Epithelial cell of proximal tubule (primary cell): ENCODE results near the gene ALDH16A1. TPM values are rescaled to one million over a fixed set of nuclear protein-coding genes. Genes with fewer than 3 reads are reported as not detected.

Experiments used
- DNase-seq: peaks from one replicate; pipeline ENCODE4 v3.0.0-alpha.2; 2011; ENCODE audit warnings: low read depth
- H3K4me3 ChIP-seq: 2 replicates; pipeline ENCODE4 v1.5.1; 2011; ENCODE audit warnings: low read depth, mild to moderate bottlenecking, low read length
- CTCF ChIP-seq: conservative IDR thresholded peaks from 2 replicates; pipeline ENCODE4 v1.5.1; 2012; ENCODE audit warnings: low read depth, mild to moderate bottlenecking, low read length
- total RNA-seq: library from RNA; depleted of rRNA; stranded (reverse); fragments of >200 nt; gene quantifications from 2 replicates; pipeline ENCODE4 v1.2.3, GENCODE V29; 2015

ALDH16A1 gene
- total RNA-seq, 1 donor from 2014 or later = 41.5 TPM

- DNase-seq = no peak
- no peak for TF ChIP-seq CTCF
- H3K4me3 ChIP-seq = no peak overlapping the region
Observed at GRCh38 chr19:49486232-49486631, 33.2 kb downstream of the ALDH16A1 start.

GRCh38 chr19:49486710-49487276 is 33.8 kb downstream of the ALDH16A1 start:
- no peak for TF ChIP-seq CTCF
- H3K4me3 ChIP-seq = peak overlapping the region; percentile 48

GRCh38 chr19:49487277-49488045 is 34.4 kb downstream of the ALDH16A1 start, which contains the start of gene RPL13A:
Gene RPL13A (plus strand): TSS chr19:49487608. CDS start chr19:49487630, 22 bp downstream.
- peak within 1 kb of the TSS; percentile 67 for H3K4me3 ChIP-seq
- no peak for TF ChIP-seq CTCF
- DNase-seq = peak; percentile 90

More at GRCh38 chr19:49486710-49487276, 33.8 kb downstream of the ALDH16A1 start:
- no peak for DNase-seq

GRCh38 chr19:49488046-49488862 is 35.2 kb downstream of the ALDH16A1 start:
- TF ChIP-seq CTCF = no peak
- no peak for DNase-seq
- H3K4me3 ChIP-seq = peak overlapping the region; percentile 67

- no peak for DNase-seq
- H3K4me3 ChIP-seq = peak overlapping the region; percentile 67
- no peak for TF ChIP-seq CTCF
Observed at GRCh38 chr19:49488863-49489537, 36.0 kb downstream of the ALDH16A1 start.

GRCh38 chr19:49489601-49490167 is 36.7 kb downstream of the ALDH16A1 start:
- peak overlapping the region; percentile 67 for H3K4me3 ChIP-seq
- TF ChIP-seq CTCF = no peak
- DNase-seq = no peak
